Fibroblast of skin of right quadriceps (primary cell): ENCODE results near the gene DGKZ.
"Not testable (repeated sequence)": the region's sequence is repeated elsewhere in the genome, so short reads cannot be mapped to it uniquely, and the experiment has no call there.

Experiments
- DNase-seq: peaks from one replicate; pipeline ENCODE4 v3.0.0-alpha.2; 2013

Gene DGKZ, protein sequence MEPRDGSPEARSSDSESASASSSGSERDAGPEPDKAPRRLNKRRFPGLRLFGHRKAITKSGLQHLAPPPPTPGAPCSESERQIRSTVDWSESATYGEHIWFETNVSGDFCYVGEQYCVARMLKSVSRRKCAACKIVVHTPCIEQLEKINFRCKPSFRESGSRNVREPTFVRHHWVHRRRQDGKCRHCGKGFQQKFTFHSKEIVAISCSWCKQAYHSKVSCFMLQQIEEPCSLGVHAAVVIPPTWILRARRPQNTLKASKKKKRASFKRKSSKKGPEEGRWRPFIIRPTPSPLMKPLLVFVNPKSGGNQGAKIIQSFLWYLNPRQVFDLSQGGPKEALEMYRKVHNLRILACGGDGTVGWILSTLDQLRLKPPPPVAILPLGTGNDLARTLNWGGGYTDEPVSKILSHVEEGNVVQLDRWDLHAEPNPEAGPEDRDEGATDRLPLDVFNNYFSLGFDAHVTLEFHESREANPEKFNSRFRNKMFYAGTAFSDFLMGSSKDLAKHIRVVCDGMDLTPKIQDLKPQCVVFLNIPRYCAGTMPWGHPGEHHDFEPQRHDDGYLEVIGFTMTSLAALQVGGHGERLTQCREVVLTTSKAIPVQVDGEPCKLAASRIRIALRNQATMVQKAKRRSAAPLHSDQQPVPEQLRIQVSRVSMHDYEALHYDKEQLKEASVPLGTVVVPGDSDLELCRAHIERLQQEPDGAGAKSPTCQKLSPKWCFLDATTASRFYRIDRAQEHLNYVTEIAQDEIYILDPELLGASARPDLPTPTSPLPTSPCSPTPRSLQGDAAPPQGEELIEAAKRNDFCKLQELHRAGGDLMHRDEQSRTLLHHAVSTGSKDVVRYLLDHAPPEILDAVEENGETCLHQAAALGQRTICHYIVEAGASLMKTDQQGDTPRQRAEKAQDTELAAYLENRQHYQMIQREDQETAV

DNA sequence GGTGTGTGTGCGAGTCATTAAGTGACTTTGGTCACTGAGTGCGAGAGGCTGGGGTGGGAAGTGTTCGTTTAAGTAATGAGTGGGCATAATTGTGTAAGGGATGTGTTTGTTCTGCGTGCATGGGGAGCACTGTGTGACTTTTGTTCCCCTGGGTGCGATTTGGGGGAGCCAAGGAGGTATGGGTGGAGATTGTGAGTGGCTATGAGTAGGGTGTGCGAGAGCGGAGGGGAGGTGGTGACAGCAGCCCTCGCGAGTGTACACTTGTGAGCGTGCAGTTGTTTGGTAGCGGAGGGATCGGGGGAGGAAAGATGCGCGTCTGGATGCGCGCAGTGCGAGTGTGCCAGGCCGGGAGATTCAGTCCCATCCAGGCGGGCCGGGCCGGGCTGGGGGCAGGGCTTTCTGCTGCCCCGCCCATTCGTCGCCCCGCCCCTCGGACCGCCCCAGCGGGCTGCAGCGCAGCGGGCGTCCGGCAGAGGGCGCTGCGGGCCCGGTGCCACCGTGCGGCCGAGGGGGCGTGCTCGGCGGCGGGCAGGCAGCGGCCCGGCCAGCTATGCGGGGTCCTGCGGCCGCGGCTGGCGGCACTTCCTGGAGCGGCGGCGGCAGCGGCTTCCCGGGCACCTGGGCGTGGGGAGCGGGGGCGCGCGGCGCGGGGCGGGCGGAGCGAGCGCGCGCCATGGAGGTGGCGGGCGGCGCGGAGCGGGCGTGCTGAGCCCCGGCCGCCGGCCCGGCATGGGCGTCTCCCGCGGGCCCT is at the start of gene DGKZ:
TSS of gene DGKZ (plus strand) at position 578 of the 751 bp plus-strand sequence. CDS start 197 bp downstream, outside the sequence.
- DNase-seq, result peak; percentile 83

DNA sequence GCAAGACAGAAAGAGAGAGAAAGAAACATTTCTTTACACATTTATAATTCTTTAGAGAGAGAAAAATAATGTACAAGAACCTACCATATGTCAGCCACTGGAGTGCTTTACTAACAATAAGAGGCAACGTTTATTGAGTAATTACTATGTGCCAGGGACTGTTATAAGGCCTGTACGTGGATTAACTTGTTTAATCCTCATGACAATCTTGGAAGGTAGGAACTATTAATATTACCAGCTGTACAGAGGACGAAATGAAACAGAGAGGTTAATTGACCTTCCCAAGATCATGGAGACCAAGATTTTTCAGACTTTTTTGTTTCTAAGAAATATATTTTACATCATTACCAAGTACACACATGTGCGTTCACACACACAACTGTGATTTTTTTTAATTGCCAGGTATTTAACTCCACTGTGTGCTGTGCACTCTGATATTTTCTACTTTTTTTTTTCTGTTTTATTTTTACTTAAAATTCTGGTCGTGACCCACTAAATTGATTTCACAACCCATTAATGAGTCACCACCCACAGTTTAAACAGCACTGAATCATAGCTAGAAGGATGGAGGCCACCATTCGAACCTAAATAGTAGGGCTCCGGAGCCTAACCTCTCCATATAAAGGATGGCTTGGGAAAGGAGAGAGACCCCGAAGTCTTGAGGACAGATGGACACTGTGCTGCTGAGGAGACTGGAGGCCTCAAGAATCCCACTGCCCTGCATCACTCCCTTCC is 48.4 kb upstream of the DGKZ start:
- peak; percentile 86 for DNase-seq

DNA sequence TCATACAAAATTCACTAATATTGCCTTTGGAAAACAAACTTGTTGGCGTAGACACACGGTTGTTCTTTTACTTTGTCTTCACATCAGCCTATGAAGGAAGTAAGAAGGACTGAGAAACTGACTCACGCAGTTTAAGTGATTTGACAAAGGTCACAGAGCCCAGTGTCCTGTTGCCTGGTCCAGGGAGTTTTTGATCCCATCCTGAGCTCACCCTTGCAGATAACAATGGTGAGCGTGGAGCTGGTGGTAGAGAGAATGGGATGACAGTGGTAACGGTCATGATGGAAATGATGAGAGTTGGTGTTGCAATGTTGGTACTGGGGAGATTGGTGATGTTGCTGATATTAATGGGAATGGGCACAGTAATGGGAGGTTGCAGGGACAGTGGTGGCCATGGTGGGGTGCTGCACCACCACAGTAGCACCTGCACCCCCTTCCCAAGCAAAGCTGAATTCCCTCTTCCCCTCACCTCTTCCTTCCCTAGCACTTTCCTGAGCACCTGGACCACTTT is 47.8 kb upstream of the DGKZ start:
- no peak for DNase-seq

DNA sequence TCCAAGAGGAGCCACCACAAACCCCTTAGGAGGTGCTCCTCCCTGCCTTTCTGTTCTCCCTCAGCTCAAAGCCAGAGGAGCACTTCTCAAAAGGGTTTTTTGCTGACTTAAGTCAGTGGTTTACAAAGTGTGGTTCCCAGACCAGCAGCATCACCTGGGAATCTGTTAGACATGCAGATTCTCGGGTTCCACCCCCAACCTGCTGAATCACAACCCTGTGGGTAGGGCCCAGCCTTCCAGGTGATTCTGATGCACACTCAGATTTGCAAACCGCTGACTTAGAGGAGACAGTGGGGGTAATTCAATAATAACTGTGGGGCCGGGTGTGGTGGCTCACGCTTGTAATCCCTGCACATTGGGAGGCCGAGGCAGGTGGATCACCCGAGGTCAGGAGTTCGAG is 47.0 kb upstream of the DGKZ start:
- no peak for DNase-seq

DNA sequence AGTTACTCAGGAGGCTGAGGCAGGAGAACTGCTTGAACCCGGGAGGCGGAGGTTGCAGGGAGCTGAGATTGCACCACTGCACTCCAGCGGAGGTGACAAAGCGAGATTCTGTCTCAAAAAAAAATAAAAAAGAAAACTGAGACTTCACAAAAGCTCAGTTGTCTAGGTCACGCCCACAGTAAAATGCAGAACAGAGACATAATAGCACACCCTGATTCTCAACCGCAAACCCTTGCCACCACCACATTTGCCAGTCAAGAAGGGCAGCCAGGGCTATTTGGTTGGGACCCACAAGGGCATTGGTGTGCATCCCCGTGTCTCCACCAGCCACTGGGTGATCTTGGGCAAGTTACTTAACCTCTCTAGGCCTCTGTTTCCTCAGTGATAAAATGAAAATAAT is 44.4 kb upstream of the DGKZ start:
- DNase-seq, result no peak

DNA sequence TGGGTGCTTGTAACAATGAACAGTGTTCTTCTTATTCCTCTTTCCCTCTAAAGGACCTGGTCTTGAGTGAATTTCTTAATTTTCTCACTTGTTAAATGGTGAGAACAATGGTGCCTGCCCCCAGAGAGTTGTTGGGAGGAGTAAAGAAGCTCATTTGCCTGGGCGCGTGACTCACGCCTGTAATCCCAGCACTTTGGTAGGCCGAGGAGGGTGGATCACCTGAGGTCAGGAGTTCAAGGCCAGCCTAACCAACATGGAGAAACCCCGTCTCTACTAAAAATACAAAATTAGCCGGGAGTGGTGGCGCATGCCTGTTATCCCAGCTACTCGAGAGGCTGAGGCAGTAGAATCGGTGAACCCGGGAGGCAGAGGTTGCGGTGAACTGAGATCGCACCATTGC is 43.2 kb upstream of the DGKZ start:
- not testable (repeated sequence) for DNase-seq

DNA sequence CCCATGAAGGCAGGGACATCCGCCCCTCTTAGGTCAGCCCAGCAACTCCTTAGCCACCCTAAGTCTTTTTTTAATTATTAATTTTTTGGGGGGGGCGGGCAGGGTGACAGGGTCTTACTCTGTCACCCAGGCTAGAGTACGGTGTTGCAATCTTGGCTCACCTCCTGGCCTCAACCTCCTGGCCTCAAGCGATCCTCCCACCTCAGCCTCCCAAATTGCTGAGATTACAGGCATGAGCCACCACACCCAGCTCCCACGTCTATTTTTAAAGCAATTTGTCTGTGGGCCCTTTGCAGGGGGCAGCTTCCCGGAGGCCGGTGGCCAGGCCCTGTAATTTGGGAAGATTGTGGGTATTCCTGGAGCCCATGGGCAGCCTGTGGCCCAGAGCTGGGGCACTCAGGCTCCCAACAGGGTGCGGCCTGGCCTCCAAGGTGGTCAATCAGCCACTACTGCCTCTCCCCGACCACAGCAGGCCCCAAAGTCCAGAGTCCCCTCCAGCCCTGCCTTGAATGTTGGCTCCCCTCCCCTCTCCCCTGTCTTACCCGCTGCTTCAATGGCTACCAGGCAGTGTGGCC is 42.6 kb upstream of the DGKZ start:
- no peak for DNase-seq

DNA sequence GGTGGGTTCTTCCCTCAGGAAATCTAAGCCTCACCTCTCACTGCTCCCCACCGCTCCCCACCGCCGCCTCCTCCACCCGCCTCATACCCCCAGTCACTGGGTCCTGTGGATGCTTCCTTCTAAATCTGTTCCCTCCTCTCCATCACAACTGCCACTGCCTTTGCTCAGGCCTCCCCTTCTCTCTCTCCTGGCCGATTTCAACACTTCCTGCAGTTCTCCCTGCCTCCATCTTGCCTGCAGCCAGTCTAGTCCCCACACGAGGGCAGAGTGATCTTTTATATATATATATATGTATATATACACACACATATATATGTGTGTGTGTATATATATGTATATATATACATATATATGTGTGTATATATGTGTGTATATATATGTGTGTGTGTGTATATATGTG is 42.0 kb upstream of the DGKZ start:
- DNase-seq, result peak; percentile 66

DNA sequence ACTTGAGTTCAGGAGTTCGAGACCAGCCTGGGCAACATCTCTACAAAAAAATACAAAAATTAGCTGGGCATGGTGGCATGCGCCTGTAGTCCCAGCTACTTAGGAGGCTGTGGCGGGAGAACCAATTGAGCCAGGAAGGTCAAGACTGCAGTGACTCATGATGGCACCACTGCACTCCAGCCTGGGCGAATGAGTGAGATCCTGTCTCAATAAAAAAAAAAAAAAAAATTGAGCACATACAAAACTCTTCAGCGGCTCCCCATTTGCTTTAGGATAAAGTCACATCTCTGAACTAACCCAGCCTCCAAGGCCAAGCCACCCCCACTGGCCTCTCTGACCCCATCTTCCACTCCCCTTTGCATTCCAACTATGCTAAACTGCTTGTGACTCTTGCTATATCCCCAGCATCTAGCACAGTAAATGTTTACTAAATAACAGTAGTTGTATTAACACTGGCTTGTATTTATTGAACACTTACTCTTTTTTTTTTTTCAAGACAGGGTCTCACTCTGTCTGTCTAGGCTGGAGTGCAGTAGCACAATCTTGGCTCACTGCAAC is 40.9 kb upstream of the DGKZ start:
- no peak for DNase-seq

DNA sequence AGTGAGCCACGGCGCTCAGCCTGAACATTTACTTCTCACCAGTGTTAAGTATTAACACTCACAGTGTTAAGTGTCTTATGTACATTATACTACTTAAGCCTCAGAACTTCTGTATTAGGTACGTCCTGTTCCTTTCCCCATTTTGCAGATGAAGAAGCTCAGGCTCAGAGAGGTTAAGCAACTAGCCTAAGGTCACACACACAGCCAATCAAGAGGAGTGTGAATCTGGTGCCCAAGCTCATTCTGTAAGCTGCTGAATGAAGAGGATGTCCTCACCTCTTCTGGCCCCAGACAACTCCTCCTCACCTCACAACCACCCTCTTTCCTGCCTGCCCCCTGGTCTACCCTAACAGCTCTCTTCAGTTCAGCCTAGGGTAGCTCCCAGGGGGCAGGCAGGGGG is 39.9 kb upstream of the DGKZ start:
- DNase-seq, result no peak

DNA sequence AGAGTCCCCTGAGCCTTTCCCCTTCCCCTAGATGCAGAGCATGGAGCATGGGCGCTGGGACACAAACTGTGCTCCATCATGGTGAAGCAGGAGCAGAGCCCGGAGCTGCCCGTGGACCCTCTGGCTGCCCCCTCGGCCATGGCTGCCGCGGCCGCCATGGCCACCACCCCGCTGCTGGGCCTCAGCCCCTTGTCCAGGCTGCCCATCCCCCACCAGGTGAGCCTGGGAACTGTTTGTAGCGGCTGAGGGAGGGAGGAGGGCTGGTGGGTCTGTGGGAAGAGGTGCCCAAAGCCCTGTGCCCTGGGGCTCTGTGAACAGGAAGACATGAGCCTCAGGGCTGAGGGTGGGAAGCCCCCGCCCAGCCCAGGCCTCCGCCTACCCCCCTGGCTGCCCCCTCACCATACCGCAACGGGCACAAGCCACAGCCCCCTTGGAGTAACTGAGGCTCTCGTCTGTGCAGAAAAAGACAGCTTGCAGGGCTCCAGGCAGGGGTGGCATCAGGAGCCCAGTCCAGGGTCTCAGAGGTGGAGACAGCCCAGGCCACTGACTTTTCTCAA is 39.4 kb upstream of the DGKZ start:
- no peak for DNase-seq

DNA sequence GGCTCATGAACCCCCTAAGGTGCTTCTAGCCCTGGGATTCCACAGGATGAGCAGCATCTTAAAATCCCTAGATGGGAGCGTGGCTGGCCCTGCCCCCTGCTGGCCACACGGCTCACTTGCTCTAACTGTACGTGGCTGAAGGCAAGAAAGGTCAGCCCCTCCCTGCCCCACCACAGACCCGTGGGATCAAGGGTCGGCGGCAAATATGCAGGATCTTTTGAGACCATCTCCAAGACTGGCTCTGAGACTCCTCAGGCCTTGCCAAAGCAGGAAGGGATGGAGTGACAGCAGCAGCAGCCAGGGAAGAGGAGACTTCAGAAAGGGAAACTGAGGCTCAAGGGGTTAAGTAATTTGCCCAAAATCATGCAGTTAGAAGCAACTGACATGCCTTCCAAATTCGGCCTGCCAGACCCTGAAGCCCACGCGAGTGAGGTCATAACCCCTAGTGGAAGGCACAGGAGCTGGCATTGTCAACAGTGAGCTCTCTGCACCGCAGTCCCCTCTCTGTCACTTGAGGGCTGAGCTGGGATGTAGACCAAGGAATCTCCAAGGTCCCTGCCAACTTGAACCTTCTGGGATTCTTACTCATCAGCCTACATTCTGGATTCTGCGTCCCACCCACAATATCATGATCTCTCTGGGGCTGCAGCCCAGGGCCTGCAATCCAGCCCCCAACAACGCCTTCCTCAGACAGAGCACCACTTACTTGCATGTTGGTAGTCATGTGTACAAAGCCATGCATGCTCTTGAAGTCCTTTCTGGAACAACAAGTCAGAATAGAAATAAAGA is 38.4 kb upstream of the DGKZ start:
- DNase-seq, result peak; percentile 57

DNA sequence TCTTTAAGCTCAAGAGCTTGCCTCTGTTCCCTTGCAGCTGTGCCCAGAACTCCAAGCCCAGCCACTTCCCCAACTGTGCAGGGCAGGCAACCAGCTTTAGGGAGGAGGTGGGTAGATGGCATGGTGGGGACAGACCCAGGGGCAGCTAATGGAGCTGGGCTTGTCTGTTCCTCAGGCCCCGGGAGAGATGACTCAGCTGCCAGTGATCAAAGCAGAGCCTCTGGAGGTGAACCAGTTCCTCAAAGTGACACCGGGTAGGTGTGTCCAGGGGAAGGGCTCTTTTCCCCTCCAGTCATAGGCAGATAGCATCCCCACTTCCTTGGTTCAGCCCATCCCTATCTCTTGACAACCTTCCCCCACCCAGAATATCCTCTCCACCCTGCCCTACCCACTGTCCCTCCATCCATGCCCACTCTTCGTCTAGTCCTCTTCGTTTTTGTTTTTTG is 37.4 kb upstream of the DGKZ start:
- DNase-seq, result no peak

DNA sequence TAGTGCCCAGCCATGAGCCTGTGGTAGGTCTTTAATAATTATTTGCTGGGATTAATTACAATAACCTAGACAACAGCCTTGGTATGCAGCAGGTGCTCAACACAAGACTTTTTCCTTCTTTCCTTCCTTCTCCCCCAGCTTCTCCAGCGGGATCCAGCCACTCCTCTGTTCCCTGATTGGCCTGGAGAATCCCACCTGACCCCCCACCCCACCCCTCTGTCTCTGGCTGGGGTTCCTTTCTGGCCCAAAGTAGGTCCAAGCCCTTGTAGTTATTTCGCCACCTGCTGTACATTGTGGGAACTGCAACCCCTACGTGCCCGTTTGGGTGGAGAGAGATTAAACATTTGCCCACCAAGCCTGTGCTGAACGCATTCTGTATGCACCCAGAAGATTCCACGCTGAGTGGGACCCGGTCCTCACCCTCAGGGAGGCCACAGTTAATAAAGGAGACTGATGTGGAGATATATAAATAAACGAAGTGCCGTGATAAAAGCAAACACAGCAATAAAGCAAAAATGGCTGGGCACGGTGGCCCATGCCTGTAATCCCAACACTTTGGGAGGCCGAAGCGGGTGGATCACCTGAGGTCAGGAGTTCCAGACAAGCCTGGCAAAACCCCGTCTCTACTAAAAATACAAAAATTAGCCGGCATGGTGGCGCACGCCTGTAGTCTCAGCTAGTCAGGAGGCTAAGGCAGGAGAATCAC is 32.1 kb upstream of the DGKZ start:
- peak; percentile 79 for DNase-seq

DNA sequence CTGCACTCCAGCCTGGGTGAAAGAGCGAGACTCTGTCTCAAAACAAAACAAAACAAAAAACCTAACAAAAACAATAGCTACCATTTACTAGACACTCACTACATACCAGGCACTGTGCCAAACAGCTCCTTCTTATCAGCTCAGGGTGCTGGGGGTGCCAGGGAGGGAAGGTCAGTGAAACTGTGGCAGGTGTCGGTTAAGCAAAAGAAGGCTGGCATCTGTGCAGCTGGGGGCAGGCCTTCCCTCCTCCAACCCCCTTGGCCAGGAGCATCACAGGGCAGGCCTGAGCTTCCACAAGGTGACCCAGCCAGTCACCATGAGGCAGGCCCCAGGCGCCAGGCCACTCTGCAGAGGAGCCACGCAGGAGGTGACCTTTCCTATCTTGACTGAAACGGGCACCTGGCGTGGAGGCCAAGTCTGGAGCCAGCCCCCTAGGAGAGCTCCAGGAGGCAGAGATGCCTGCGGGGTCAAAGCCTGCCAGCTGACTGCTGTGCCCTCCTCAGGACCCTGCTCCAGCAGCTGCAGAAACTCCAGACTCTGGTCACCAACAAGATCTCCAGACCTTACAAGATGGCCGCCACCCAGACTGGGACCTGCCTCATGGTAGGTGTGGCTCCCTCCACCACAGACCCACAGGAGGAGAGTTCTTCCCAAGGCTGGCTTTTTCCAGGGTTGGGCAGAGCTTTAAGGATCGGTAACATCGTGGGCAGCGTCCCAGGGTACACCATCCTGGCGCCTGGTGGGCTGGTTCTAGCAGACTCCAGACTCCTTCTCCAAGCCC is 31.3 kb upstream of the DGKZ start:
- DNase-seq, result no peak

DNA sequence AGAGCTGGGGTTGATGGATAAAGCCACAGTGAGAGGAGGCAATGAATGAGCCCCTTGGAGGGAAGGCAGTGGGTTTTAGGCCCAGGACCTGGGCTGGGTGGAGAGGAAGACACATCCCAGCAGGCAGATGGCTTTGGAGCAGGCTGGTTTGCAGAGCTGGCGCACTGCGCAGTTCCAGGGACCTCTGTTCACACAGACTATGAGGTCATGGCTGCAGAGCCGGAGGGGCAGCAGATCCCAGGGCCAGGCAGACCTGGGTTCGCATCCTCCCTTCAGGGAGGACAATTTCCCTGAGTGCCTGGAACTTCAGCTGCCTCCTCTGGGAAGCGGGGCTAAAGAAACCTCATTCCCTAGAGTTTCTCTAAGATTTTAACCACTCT is 28.2 kb upstream of the DGKZ start:
- DNase-seq, result no peak

DNA sequence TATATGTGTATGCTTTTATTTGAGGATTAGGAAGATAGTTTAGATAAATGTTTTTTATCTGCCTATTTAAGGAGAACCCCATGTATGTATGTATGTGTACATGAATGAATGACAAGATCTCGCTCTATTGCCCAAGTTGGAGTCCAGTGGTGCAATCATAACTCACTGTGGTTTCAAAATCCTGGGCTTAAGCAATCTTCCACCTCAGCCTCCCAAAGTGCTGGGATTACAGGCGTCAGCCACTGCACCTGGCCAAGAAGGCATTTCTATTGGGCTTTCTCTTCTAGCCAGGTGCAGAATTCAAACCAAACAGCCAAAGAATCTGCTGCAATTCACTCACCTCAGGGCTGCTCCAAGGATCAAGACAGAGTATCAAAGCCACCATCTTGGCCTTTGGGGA is 25.5 kb upstream of the DGKZ start:
- DNase-seq, result no peak

DNA sequence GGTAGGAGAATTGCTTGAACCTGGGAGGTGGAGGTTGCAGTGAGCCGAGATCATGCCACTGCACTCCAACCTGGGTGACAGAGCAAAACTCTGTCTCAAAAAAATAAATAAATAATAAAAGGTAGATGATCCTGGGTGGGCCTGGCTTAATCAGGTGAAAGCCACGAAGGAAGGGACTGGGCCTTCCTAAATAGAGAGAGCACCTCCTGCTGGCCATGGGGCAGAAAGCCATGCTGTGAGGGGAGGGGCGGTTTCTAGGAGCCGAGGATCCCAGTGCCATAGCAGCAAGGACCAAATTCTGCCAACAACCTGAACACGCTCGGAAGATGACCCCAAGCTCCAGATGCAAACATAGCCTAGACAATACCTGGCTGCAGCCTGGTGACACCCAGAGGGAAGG is 24.5 kb upstream of the DGKZ start:
- peak; percentile 45 for DNase-seq
